ENCODE results near the gene PLPP4.

DNA sequence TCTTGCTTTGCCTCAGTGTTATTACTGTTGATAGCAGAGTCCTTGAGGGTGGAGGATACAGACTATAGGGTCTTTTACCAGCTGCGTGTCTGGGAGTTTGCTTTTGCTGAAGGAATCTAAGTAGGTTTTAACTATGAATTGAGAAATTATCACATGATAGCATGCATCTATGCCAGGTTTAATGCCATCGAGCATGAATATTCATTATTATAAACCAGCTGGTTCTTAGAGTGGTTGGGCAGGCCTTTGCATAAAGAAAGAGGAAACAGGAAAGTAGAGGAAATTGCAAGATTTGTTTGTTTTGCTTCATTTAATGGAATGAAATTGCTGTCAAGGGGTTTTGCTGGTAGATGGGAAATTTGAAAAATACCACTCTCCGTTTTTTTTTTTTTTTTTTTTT is 70.7 kb downstream of the PLPP4 start:
- TF ChIP-seq POLR2A (IDR thresholded peaks at IDR 0.05; ENCODE audit: low read depth, low read length) (no peak), FOS (IDR thresholded peaks at IDR 0.05; ENCODE audit: borderline replicate concordance, insufficient read depth, low read length) (no peak)
- TF ChIP-seq, protein P1, sequence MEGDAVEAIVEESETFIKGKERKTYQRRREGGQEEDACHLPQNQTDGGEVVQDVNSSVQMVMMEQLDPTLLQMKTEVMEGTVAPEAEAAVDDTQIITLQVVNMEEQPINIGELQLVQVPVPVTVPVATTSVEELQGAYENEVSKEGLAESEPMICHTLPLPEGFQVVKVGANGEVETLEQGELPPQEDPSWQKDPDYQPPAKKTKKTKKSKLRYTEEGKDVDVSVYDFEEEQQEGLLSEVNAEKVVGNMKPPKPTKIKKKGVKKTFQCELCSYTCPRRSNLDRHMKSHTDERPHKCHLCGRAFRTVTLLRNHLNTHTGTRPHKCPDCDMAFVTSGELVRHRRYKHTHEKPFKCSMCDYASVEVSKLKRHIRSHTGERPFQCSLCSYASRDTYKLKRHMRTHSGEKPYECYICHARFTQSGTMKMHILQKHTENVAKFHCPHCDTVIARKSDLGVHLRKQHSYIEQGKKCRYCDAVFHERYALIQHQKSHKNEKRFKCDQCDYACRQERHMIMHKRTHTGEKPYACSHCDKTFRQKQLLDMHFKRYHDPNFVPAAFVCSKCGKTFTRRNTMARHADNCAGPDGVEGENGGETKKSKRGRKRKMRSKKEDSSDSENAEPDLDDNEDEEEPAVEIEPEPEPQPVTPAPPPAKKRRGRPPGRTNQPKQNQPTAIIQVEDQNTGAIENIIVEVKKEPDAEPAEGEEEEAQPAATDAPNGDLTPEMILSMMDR (IDR thresholded peaks at IDR 0.05; ENCODE audit: extremely low read depth in 1 of 2, insufficient read depth in 1 of 2, low read depth in 1 of 2, low read length in 2 of 2), result no peak
